ENCODE results near the gene TEAD1. TPM values are rescaled to one million over a fixed set of nuclear protein-coding genes. Genes with fewer than 3 reads are reported as not detected.

The TEAD1 gene
- total and polyA plus RNA-seq, 2 experiments from 2014 or later = 45.9 to 105 TPM

DNA sequence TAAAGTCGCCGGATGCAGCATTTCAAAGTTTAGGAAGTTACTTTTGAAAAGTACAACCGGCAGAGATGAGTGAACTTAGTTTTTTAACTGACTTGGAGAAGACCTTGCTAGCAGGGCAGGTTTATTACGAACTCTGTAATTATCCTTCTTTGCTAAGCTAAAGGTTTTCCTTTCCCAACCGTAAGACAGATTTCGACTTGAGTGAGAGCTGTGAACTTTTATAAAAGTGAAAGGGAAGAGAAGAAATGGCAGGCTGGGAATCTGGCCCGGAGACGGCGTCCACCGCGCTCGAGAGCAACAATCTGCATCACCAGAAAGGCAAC lies 659 bp upstream of the TEAD1 start:
- DNase-seq (ENCODE audit: low read depth in 1 of 2, low spot score in 1 of 2) = no peak
- Histone ChIP-seq H3K36me3 (no peaks in the 10 kb centered on the region), H3K4me1 (ENCODE audit: low read depth) (peaks cover 20% of the 10 kb centered on the region), H3K27me3 (no peaks in the 10 kb centered on the region), H3K27ac (peak overlapping the region; percentile 100), H3K9me3 (ENCODE audit: low read depth) (no peaks in the 10 kb centered on the region), H3K4me3 (peak overlapping the region; percentile 93)
- TF ChIP-seq, protein P1, sequence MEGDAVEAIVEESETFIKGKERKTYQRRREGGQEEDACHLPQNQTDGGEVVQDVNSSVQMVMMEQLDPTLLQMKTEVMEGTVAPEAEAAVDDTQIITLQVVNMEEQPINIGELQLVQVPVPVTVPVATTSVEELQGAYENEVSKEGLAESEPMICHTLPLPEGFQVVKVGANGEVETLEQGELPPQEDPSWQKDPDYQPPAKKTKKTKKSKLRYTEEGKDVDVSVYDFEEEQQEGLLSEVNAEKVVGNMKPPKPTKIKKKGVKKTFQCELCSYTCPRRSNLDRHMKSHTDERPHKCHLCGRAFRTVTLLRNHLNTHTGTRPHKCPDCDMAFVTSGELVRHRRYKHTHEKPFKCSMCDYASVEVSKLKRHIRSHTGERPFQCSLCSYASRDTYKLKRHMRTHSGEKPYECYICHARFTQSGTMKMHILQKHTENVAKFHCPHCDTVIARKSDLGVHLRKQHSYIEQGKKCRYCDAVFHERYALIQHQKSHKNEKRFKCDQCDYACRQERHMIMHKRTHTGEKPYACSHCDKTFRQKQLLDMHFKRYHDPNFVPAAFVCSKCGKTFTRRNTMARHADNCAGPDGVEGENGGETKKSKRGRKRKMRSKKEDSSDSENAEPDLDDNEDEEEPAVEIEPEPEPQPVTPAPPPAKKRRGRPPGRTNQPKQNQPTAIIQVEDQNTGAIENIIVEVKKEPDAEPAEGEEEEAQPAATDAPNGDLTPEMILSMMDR (IDR thresholded peaks at IDR 0.05; ENCODE audit: low read depth, low read length) = no peak

DNA sequence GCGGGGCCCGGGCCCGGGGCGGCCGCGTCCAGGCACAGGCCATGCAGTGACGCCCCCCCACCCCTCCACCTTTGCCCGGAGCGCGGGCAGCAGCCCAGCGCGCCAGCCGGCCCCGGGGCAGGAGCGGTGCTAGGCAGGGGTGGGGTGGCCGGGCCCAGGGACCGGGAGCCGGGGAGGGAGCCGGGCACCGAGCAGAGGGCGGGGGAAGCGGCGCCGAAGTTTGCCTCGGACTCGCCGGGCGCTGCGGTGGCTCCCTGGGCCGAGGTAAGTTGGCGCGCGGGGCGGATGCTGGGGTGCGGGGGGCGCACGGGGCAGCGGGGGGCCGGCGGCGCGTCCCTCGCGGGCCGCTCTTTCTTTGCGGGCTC lies 332 bp downstream of the TEAD1 start:
- DNase-seq (ENCODE audit: low read depth in 1 of 2, low spot score in 1 of 2) = peak in 1 of 2 donors; percentile 60
- TF ChIP-seq, protein P1 (IDR thresholded peaks at IDR 0.05; ENCODE audit: low read depth, low read length) = no peak
- Histone ChIP-seq H3K4me3 (peak overlapping the region; percentile 93), H3K27ac (peak overlapping the region; percentile 100), H3K36me3 (no peaks in the 10 kb centered on the region), H3K4me1 (ENCODE audit: low read depth) (peaks cover 28% of the 10 kb centered on the region), H3K9me3 (ENCODE audit: low read depth) (no peaks in the 10 kb centered on the region), H3K27me3 (no peaks in the 10 kb centered on the region)

DNA sequence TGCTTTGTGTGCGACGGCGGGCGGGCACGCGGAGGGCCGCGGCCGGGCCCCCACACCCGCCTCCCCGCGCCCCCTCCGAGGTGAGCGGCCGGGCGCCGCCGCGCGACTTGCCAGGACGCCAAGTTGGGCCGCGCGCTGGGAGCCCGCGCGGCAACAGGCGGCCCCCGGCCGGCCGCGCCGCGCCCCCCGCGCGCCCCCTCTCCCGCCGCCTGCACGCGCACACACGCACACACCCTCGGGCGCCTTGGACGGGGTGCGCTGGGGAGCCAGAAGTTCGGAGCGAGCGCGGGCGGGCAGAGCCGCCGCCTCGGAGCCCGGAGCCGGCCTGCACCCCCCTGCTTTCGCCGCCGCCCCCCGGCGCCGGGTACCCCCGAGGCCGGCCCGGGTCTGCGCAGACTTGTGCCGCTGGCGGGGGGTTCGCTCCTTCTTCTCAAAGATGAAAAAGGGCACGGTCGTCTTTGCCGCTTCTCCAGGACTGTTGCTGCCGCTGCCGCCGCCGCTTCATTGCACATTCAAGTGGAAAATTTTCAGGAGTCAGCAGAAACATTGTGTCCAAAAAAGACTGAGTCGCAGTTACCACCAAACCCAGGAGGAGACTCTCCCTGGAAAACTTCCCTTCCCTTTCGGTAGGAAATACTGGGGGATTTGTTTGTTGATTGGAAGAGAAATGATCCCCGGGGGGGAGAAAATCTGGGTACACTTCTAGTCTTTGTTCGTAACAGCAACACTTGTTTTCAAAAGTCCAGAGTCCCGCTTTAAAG lies 895 bp downstream of the TEAD1 start:
- H3K27ac ChIP-seq = peak overlapping the region; percentile 100
- no peaks in the 10 kb centered on the region for H3K27me3 ChIP-seq
- H3K4me1 ChIP-seq (ENCODE audit: low read depth) = peaks cover 34% of the 10 kb centered on the region
- peak; percentile 52 to 68 for DNase-seq (ENCODE audit: low read depth in 1 of 2, low spot score in 1 of 2)
- TF ChIP-seq, protein P1 (IDR thresholded peaks at IDR 0.05; ENCODE audit: low read depth, low read length) = no peak
- no peaks in the 10 kb centered on the region for H3K36me3 ChIP-seq
- H3K4me3 ChIP-seq = peak overlapping the region; percentile 93
- H3K9me3 ChIP-seq (ENCODE audit: low read depth) = no peaks in the 10 kb centered on the region

DNA sequence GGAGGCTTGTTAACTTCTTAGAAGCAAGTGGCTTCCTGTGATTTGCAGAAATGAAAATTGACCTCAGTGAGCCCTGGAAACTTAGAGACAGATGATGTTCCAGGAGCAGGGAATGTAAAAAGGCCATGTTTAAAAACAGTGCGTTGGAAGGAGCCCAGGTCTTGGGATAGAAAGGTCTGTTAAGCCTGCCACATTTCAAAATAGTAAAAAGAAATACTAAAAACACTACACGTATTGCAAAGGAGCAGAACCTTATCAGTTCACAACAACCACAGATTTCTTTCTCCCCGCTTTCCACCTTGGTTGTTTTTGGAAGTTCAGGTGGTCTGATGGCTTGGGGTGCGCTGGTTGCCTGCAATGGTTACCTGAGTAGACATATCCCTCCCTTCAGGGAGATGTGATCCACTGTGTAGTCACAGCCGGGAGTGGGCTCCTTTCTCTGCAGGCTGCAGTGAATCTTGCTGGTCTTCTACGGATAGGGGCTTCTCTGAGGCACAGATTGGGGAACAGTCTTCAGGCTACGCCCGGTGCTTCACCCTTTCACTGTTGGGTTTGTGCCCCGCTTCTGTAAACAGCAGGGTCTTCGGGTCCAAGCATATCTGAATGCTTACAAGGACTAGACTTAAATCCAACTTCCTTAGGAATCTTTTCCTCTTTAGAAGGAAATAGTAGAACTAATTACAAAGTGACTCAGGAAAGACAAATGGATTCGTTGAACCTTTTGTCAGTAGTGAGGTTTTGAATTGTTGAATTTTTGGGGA lies 1.9 kb downstream of the TEAD1 start:
- Histone ChIP-seq H3K4me1 (ENCODE audit: low read depth) (peaks cover 42% of the 10 kb centered on the region), H3K27ac (peak overlapping the region; percentile 100), H3K27me3 (no peaks in the 10 kb centered on the region), H3K36me3 (no peaks in the 10 kb centered on the region), H3K9me3 (ENCODE audit: low read depth) (no peaks in the 10 kb centered on the region), H3K4me3 (peak overlapping the region; percentile 93)
- peak; percentile 44 to 64 for DNase-seq (ENCODE audit: low read depth in 1 of 2, low spot score in 1 of 2)
- TF ChIP-seq, protein P1 (IDR thresholded peaks at IDR 0.05; ENCODE audit: low read depth, low read length) = no peak

DNA sequence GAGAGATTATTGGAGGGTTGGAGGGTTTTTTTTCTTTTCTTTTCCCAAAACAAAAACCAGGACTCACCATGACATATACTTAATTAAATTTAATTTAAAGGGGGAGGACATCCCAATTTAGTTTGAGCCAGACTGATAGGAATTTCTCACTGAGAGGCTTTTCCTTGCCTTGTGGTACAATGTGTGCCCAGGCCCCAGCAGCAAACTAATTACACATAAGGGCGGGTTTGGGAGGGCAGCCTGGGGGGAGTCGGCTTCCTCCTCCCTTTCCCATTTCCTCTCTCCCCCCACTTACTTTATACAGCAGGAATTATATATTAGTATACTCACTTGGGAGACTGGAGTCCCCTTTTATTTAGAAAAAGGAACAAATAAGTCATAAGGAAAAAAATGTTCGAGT lies 2.9 kb downstream of the TEAD1 start:
- Histone ChIP-seq H3K4me3 (peak overlapping the region; percentile 93), H3K27me3 (no peaks in the 10 kb centered on the region), H3K36me3 (no peaks in the 10 kb centered on the region), H3K9me3 (ENCODE audit: low read depth) (no peaks in the 10 kb centered on the region), H3K4me1 (ENCODE audit: low read depth) (peaks cover 46% of the 10 kb centered on the region), H3K27ac (peak overlapping the region; percentile 100)
- peak in 1 of 2 donors; percentile 48 for DNase-seq (ENCODE audit: low read depth in 1 of 2, low spot score in 1 of 2)
- TF ChIP-seq, protein P1 (IDR thresholded peaks at IDR 0.05; ENCODE audit: low read depth, low read length) = no peak

Data from cardiac muscle cell (in vitro differentiated cells and primary cell).